ENCODE measurements around the gene CCHCR1. TPM values are rescaled to one million over a fixed set of nuclear protein-coding genes. Genes with fewer than 3 reads are reported as not detected.

Gene CCHCR1
- total and polyA plus RNA-seq, 2 of the 8 experiments (the other 6 are each of a cell fraction or from before 2014, with no cell fraction given), result 20.9 to 38.0 TPM

DNA sequence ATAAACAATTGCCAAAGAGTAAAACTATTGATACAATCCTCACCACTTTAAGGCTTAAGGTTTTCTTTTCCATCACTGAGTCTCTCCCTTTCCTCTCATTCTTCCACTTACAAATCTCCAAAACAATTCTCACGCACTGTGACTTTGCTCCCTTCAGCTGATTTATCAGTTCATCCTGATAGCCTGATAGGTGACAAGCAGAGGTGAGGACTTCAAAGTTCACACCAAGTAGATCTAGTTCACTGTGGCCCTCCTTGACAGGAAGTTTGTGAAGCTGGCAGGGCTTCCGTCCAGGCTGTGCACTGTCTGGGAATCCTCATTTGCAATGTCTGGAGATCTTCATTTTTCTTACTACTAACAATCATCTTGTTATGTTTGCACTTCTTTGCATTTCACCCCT is 48.0 kb upstream of the CCHCR1 start (continued):
- TF ChIP-seq CHD7 (IDR thresholded peaks at IDR 0.05; ENCODE audit: insufficient replicate concordance, low read length), result no peak
- TF ChIP-seq, protein P1, sequence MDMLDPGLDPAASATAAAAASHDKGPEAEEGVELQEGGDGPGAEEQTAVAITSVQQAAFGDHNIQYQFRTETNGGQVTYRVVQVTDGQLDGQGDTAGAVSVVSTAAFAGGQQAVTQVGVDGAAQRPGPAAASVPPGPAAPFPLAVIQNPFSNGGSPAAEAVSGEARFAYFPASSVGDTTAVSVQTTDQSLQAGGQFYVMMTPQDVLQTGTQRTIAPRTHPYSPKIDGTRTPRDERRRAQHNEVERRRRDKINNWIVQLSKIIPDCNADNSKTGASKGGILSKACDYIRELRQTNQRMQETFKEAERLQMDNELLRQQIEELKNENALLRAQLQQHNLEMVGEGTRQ (IDR thresholded peaks at IDR 0.05; ENCODE audit: low read length), result no peak
- no peak for TF ChIP-seq SP4 (IDR thresholded peaks at IDR 0.05; ENCODE audit: low read length)
